Keratinocyte (primary cell): ENCODE measurements around the gene FAM83C. TPM values are rescaled to one million over a fixed set of nuclear protein-coding genes. Genes with fewer than 3 reads are reported as not detected.

Experiments
- DNase-seq: peaks from one replicate; pipeline ENCODE4 v3.0.0-alpha.2; 2011; ENCODE audit warnings: low read depth, missing footprints, low spot score
- FAIRE-seq: peaks from 2 replicates; lab custom pipeline; 2011; peaks lifted over from hg19 to GRCh38; lab: Jason Lieb, UNC
- H2AFZ ChIP-seq: 2 replicates; pipeline ENCODE4 v1.6.0; 2012; ENCODE audit warnings: low read length, control low read depth, inconsistent platforms; ENCODE audit not compliant: control insufficient read depth
- H3K27ac ChIP-seq: 2 replicates; pipeline ENCODE4 v1.5.1; 2011; ENCODE audit warnings: low read length; ENCODE audit not compliant: control insufficient read depth, insufficient read depth
- H3K27me3 ChIP-seq: 3 replicates; pipeline ENCODE4 v1.6.0; 2011; ENCODE audit warnings: low read length; ENCODE audit not compliant: control insufficient read depth, insufficient read depth; ENCODE audit errors: extremely low read depth
- H3K36me3 ChIP-seq, 2 experiments: 2 replicates in 1 of 2; 3 replicates in 1 of 2; pipeline ENCODE4 v1.5.1; 2011; ENCODE audit warnings: low read length in 2 of 2, mild to moderate bottlenecking in 1 of 2; ENCODE audit not compliant: control insufficient read depth in 2 of 2, insufficient read depth in 2 of 2; ENCODE audit errors: extremely low read depth in 1 of 2
- H3K4me1 ChIP-seq: 3 replicates; pipeline ENCODE4 v1.5.1; 2011; ENCODE audit warnings: low read length; ENCODE audit not compliant: control insufficient read depth, insufficient read depth; ENCODE audit errors: extremely low read depth
- H3K4me2 ChIP-seq: 3 replicates; pipeline ENCODE4 v1.6.0; 2011; ENCODE audit warnings: low read depth, low read length; ENCODE audit not compliant: control insufficient read depth, insufficient read depth; ENCODE audit errors: extremely low read depth
- H3K4me3 ChIP-seq, 3 experiments: fragments of 200-600 bp in 1 of 3; sonication (generic) in 1 of 3; 2 replicates in 2 of 3; 3 replicates in 1 of 3; pipeline ENCODE4 v1.5.1; 2011 to 2016; ENCODE audit warnings: low read length in 3 of 3, mild to moderate bottlenecking in 3 of 3, control low read depth in 2 of 3, inconsistent platforms in 1 of 3, low read depth in 1 of 3, mixed read lengths in 1 of 3, mixed run types in 1 of 3, moderate library complexity in 1 of 3; ENCODE audit not compliant: control insufficient read depth in 2 of 3, insufficient read depth in 2 of 3; ENCODE audit errors: extremely low read depth in 1 of 3
- H3K79me2 ChIP-seq: 2 replicates; pipeline ENCODE4 v1.6.0; 2012; ENCODE audit warnings: low read length; ENCODE audit not compliant: control insufficient read depth, insufficient read depth
- H3K9ac ChIP-seq: 3 replicates; pipeline ENCODE4 v1.6.0; 2011; ENCODE audit warnings: low read length; ENCODE audit not compliant: control insufficient read depth, insufficient read depth; ENCODE audit errors: extremely low read depth
- H3K9me1 ChIP-seq: 3 replicates; pipeline ENCODE4 v1.6.0; 2011; ENCODE audit warnings: low read length; ENCODE audit not compliant: control insufficient read depth, insufficient read depth; ENCODE audit errors: extremely low read depth
- H3K9me3 ChIP-seq: 2 replicates; pipeline ENCODE4 v1.5.1; 2012; ENCODE audit warnings: low read depth, low read length; ENCODE audit not compliant: control insufficient read depth
- H4K20me1 ChIP-seq: 3 replicates; pipeline ENCODE4 v1.6.0; 2011; ENCODE audit warnings: low read length; ENCODE audit not compliant: control insufficient read depth, insufficient read depth; ENCODE audit errors: extremely low read depth
- CTCF ChIP-seq, 3 experiments: IDR thresholded peaks in 1 of 3; conservative IDR thresholded peaks in 1 of 3; optimal IDR thresholded peaks in 1 of 3; 2 replicates in 2 of 3; 3 replicates in 1 of 3; pipeline versions ENCODE3 to v1.5.1; 2011; ENCODE audit warnings: low read length in 3 of 3, mild to moderate bottlenecking in 3 of 3, moderate library complexity in 2 of 3, control low read depth in 1 of 3, inconsistent platforms in 1 of 3; ENCODE audit not compliant: insufficient read depth in 2 of 3; ENCODE audit errors: extremely low read depth in 1 of 3
- EZH2 ChIP-seq: IDR thresholded peaks from one replicate; pipeline ENCODE4 v1.6.1; 2012; ENCODE audit warnings: inconsistent platforms, mild to moderate bottlenecking, low read length, moderate library complexity
- dilution Hi-C: fragments of 300-500 bp; cut with MboI; formaldehyde crosslinking; loops from one replicate; pipeline ENCODE4 v1.7.0; 2020; ENCODE audit warnings: low sequenced_read_pairs; ENCODE audit not compliant: extremely low pct_ligation_motif_present
- polyA plus RNA-seq, 5 experiments: library from polyadenylated mRNA; depleted of rRNA in 3 of 5; stranded (reverse) in 3 of 5; stranded (forward) in 1 of 5; unstranded in 1 of 5; fragments of >200 nt; gene quantifications; 1 replicate in 1 of 5; 2 replicates in 3 of 5; 3 replicates in 1 of 5; pipeline versions ENCODE4 v1.2.1 to v1.2.3, GENCODE V29; 2011 to 2012; ENCODE audit warnings: missing spikeins in 2 of 5, low read depth in 1 of 5, low replicate concordance in 1 of 5

Gene FAM83C
- polyA plus RNA-seq, 1 donor (not counting 4 experiments of a cell fraction or from before 2014, with no cell fraction given), result 12.4 TPM

- no peak for DNase-seq
- H3K79me2 ChIP-seq, result no peaks in the 10 kb centered on the region
- H2AFZ ChIP-seq, result no peak overlapping the region
- H3K9ac ChIP-seq, result no peak overlapping the region
- H3K9me1 ChIP-seq, result no peaks in the 10 kb centered on the region
- H3K4me1 ChIP-seq, result peaks cover 41% of the 10 kb centered on the region
- no peak overlapping the region for H3K27ac ChIP-seq
- dilution Hi-C loops, result no loop called here
- peaks cover 2 to 10% of the 10 kb centered on the region in 2 experiments for H3K36me3 ChIP-seq
- no peaks in the 10 kb centered on the region for H3K27me3 ChIP-seq
- H3K4me3 ChIP-seq, result no peak overlapping the region
- FAIRE-seq, result no peak
- no peaks in the 10 kb centered on the region for H4K20me1 ChIP-seq
- TF ChIP-seq CTCF (optimal IDR thresholded peaks at IDR 0.05 in 1 of 3, IDR thresholded peaks at IDR 0.05 in 1 of 3, conservative IDR thresholded peaks at IDR 0.05 in 1 of 3; ENCODE audit: extremely low read depth in 1 of 3, insufficient read depth in 2 of 3, low read length in 3 of 3) (no peak), EZH2 (no peak)
- no peak overlapping the region for H3K4me2 ChIP-seq
- H3K9me3 ChIP-seq, result no peaks in the 10 kb centered on the region
Measured at GRCh38 chr20:35300469-35301262, 8.4 kb upstream of the FAM83C start.

GRCh38 chr20:35299780-35300179 lies 7.6 kb upstream of the FAM83C start:
- no peak overlapping the region for H3K27ac ChIP-seq
- H3K4me1 ChIP-seq, result peaks cover 33% of the 10 kb centered on the region
- H3K9ac ChIP-seq, result no peak overlapping the region
- H3K9me3 ChIP-seq, result no peaks in the 10 kb centered on the region
- H3K4me2 ChIP-seq, result no peak overlapping the region
- no peaks in the 10 kb centered on the region for H3K27me3 ChIP-seq
- TF ChIP-seq CTCF (optimal IDR thresholded peaks at IDR 0.05 in 1 of 3, IDR thresholded peaks at IDR 0.05 in 1 of 3, conservative IDR thresholded peaks at IDR 0.05 in 1 of 3; ENCODE audit: extremely low read depth in 1 of 3, insufficient read depth in 2 of 3, low read length in 3 of 3) (no peak), EZH2 (no peak)
- H3K36me3 ChIP-seq, result peaks cover 0 to 6% of the 10 kb centered on the region in 2 experiments
- H3K9me1 ChIP-seq, result no peaks in the 10 kb centered on the region
- DNase-seq, result no peak
- dilution Hi-C loops, result no loop called here
- H3K4me3 ChIP-seq, result no peak overlapping the region
- no peaks in the 10 kb centered on the region for H4K20me1 ChIP-seq
- no peak overlapping the region for H2AFZ ChIP-seq
- H3K79me2 ChIP-seq, result no peaks in the 10 kb centered on the region
- FAIRE-seq, result no peak
